Effector CD8-positive, alpha-beta T cell (primary cell): ENCODE data around the gene FSTL1.

Experiments
- DNase-seq: peaks from one replicate; lab custom pipeline; 2025; lab: John Stamatoyannopoulos, UW
- total RNA-seq, 4 experiments: gene quantifications; one replicate each; lab custom pipeline; 2026; lab: John Stamatoyannopoulos, UW

The FSTL1 gene
- 0 to 10.9 (median 1.1) reads per million in 4 experiments for total RNA-seq

- no peak for DNase-seq
These were observed at the start of gene FSTL1 for GRCh38 chr3:120450600-120451271. Gene FSTL1 (minus strand): TSS chr3:120450992. CDS start chr3:120450746, 246 bp downstream.

GRCh38 chr3:120498556-120499346 is 48.0 kb upstream of the FSTL1 start:
- DNase-seq = no peak

- DNase-seq = no peak
These were observed 47.0 kb upstream of the FSTL1 start for GRCh38 chr3:120497818-120498217.

- no peak for DNase-seq
These were observed 46.5 kb upstream of the FSTL1 start for GRCh38 chr3:120497336-120497735.

GRCh38 chr3:120496278-120497002 is 45.6 kb upstream of the FSTL1 start:
- no peak for DNase-seq

- no peak for DNase-seq
These were observed 45.0 kb upstream of the FSTL1 start for GRCh38 chr3:120495809-120496208.

- DNase-seq = no peak
These were observed 41.3 kb upstream of the FSTL1 start for GRCh38 chr3:120492103-120492502.

- DNase-seq = no peak
These were observed 38.6 kb upstream of the FSTL1 start for GRCh38 chr3:120489421-120489820.

- DNase-seq = no peak
These were observed 37.5 kb upstream of the FSTL1 start for GRCh38 chr3:120488296-120488695.

- no peak for DNase-seq
These were observed 36.4 kb upstream of the FSTL1 start for GRCh38 chr3:120487191-120487650.

- no peak for DNase-seq
These were observed 30.3 kb upstream of the FSTL1 start for GRCh38 chr3:120481081-120481480.

- no peak for DNase-seq
These were observed 27.0 kb upstream of the FSTL1 start for GRCh38 chr3:120477781-120478180.

GRCh38 chr3:120475722-120476377 is 25.1 kb upstream of the FSTL1 start:
- DNase-seq = no peak

- no peak for DNase-seq
These were observed 23.3 kb upstream of the FSTL1 start for GRCh38 chr3:120473896-120474675.

GRCh38 chr3:120473389-120473788 is 22.6 kb upstream of the FSTL1 start:
- DNase-seq = no peak

GRCh38 chr3:120472121-120472844 is 21.5 kb upstream of the FSTL1 start:
- DNase-seq = no peak

- no peak for DNase-seq
These were observed 20.9 kb upstream of the FSTL1 start for GRCh38 chr3:120471643-120472042.

- no peak for DNase-seq
These were observed 20.1 kb upstream of the FSTL1 start for GRCh38 chr3:120470870-120471269.

GRCh38 chr3:120469882-120470301 is 19.1 kb upstream of the FSTL1 start:
- DNase-seq = no peak

GRCh38 chr3:120469440-120469839 is 18.6 kb upstream of the FSTL1 start:
- DNase-seq = no peak
